ENCODE results near the gene SLC10A7. TPM values are rescaled to one million over a fixed set of nuclear protein-coding genes. Genes with fewer than 3 reads are reported as not detected.

Gene SLC10A7
- total RNA-seq (2021) (37.1 and 41.1 TPM in 2 replicates), Bru-seq, nascent RNA (percentile 93 among the genes with signal in this experiment), BruChase-seq, experiment 1, labeled RNA remaining after a 2-hour chase (percentile 86 among the genes with signal in this experiment), BruChase-seq, experiment 2, labeled RNA remaining after a 6-hour chase (percentile 70 among the genes with signal in this experiment)
- long read RNA-seq, transcript SLC10A7-201 (12 exons, 2,798 nt): major isoform, 8 of 35 reads
- long read RNA-seq, partial matches to known transcripts: 3 of 35 reads
- long read RNA-seq, other reads (novel, unspliced or antisense): 17 of 35 reads

- peak within 1 kb of the TSS; percentile 81 for H3K4me3 ChIP-seq (ENCODE audit: low read depth, low read length, poor library complexity, severe bottlenecking)
- no peak for TF ChIP-seq EZH2 (IDR thresholded peaks at IDR 0.05; ENCODE audit: borderline replicate concordance, low read depth, low read length, poor library complexity, severe bottlenecking)
- TF ChIP-seq, protein P1, sequence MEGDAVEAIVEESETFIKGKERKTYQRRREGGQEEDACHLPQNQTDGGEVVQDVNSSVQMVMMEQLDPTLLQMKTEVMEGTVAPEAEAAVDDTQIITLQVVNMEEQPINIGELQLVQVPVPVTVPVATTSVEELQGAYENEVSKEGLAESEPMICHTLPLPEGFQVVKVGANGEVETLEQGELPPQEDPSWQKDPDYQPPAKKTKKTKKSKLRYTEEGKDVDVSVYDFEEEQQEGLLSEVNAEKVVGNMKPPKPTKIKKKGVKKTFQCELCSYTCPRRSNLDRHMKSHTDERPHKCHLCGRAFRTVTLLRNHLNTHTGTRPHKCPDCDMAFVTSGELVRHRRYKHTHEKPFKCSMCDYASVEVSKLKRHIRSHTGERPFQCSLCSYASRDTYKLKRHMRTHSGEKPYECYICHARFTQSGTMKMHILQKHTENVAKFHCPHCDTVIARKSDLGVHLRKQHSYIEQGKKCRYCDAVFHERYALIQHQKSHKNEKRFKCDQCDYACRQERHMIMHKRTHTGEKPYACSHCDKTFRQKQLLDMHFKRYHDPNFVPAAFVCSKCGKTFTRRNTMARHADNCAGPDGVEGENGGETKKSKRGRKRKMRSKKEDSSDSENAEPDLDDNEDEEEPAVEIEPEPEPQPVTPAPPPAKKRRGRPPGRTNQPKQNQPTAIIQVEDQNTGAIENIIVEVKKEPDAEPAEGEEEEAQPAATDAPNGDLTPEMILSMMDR (conservative IDR thresholded peaks at IDR 0.05; ENCODE audit: low read depth, low read length): no peak
- no TSS peak for BruUV-seq (replicated peaks)
- no peaks in the 10 kb centered on the region for H3K9me3 ChIP-seq (ENCODE audit: low read depth, low read length, poor library complexity, severe bottlenecking)
- intact Hi-C loops (cut with micrococcal nuclease; ENCODE audit: unreplicated experiment): loop anchor here (2.0 to 10.0 kb wide), 4 partner anchors 29 to 393 kb away; partner anchors contain the start of gene POU4F2
- ChIA-PET CTCF (no interaction called here), POLR2A (ENCODE audit: low non-redundant PET) (interaction anchor here (0.5 kb wide), 1 partner anchor 374 kb away, joined by 3 read pairs; no protein-coding TSS in a partner anchor)
- H3K27ac ChIP-seq (ENCODE audit: low read depth, low read length, poor library complexity, severe bottlenecking): peak within 1 kb of the TSS; percentile 95
- no peaks in the 10 kb centered on the region for H3K27me3 ChIP-seq (replicated peaks; ENCODE audit: insufficient read depth, low read depth, low read length, poor library complexity)
- peak; percentile 88 for DNase-seq (ENCODE audit: low spot score)
- H3K36me3 ChIP-seq (ENCODE audit: insufficient read depth, low read length, poor library complexity, severe bottlenecking): peaks cover 4% of the 10 kb centered on the region
- peaks cover 22% of the 10 kb centered on the region for H3K4me1 ChIP-seq (ENCODE audit: insufficient read depth, low read length, poor library complexity, severe bottlenecking)
These were observed at the start of gene SLC10A7 for GRCh38 chr4:146521541-146522097. SLC10A7 (minus strand) TSS chr4:146521940; CDS start chr4:146521717, 223 bp downstream.

DNA sequence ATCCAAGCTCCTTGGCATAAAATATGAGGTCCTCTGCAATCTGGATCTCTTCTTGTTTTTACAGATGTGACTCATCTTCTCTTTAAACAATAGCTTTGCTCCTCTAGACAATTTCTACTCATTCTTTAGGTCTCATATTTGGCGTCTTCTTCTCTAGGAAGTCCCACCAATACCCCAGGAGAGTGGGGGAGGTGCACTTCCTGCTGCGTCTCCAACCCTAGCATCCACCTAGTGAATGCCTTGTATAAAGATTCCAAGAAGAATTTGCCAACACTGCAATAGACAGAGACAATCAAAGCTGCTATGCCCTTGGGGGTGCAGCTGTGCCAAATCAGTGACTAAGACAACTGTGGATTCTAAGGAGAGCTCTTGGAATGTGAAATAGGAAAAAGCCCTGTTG, 45.7 kb upstream of the SLC10A7 start:
- intact Hi-C loops (cut with micrococcal nuclease; ENCODE audit: unreplicated experiment): no loop called here
- ChIA-PET POLR2A (ENCODE audit: low non-redundant PET) (no interaction called here), CTCF (interaction anchor here (0.7 kb wide), 1 partner anchor 18 kb away, joined by 3 read pairs; no protein-coding TSS in a partner anchor)
- DNase-seq (ENCODE audit: low spot score): peak; percentile 80
- Histone ChIP-seq H3K36me3 (ENCODE audit: insufficient read depth, low read length, poor library complexity, severe bottlenecking) (no peaks in the 10 kb centered on the region), H3K9me3 (ENCODE audit: low read depth, low read length, poor library complexity, severe bottlenecking) (no peaks in the 10 kb centered on the region), H3K4me1 (ENCODE audit: insufficient read depth, low read length, poor library complexity, severe bottlenecking) (peaks cover 13% of the 10 kb centered on the region), H3K27me3 (replicated peaks; ENCODE audit: insufficient read depth, low read depth, low read length, poor library complexity) (no peaks in the 10 kb centered on the region), H3K27ac (ENCODE audit: low read depth, low read length, poor library complexity, severe bottlenecking) (no peak overlapping the region), H3K4me3 (ENCODE audit: low read depth, low read length, poor library complexity, severe bottlenecking) (no peak overlapping the region)
- no TSS peak for BruUV-seq (replicated peaks)
- no peak for TF ChIP-seq EZH2 (IDR thresholded peaks at IDR 0.05; ENCODE audit: borderline replicate concordance, low read depth, low read length, poor library complexity, severe bottlenecking)
- TF ChIP-seq, protein P1 (conservative IDR thresholded peaks at IDR 0.05; ENCODE audit: low read depth, low read length): no peak

DNA sequence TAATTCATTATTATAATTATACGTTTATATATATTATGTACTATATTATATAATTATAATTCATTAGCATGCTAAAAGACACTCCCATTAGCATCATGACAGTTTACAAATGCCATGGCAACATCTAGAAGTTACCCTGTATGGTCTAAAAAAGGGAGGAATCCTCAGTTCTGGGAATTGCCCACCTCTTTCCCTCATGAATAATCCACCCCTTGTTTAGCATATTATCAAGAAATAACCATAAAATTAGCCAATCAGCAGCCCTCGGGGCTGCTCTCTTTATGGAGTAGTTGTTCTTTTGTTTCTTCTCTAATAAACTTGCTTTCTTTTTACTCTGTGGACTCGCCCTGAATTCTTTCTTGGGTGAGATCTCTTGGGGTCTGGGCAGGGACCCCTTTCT, 42.8 kb upstream of the SLC10A7 start:
- H3K4me1 ChIP-seq (ENCODE audit: insufficient read depth, low read length, poor library complexity, severe bottlenecking): peaks cover 22% of the 10 kb centered on the region
- no peaks in the 10 kb centered on the region for H3K36me3 ChIP-seq (ENCODE audit: insufficient read depth, low read length, poor library complexity, severe bottlenecking)
- no peak overlapping the region for H3K27ac ChIP-seq (ENCODE audit: low read depth, low read length, poor library complexity, severe bottlenecking)
- BruUV-seq (replicated peaks): no TSS peak
- ChIA-PET CTCF (no interaction called here), POLR2A (ENCODE audit: low non-redundant PET) (no interaction called here)
- TF ChIP-seq, protein P1 (conservative IDR thresholded peaks at IDR 0.05; ENCODE audit: low read depth, low read length): no peak
- no peak for TF ChIP-seq EZH2 (IDR thresholded peaks at IDR 0.05; ENCODE audit: borderline replicate concordance, low read depth, low read length, poor library complexity, severe bottlenecking)
- H3K9me3 ChIP-seq (ENCODE audit: low read depth, low read length, poor library complexity, severe bottlenecking): no peaks in the 10 kb centered on the region
- intact Hi-C loops (cut with micrococcal nuclease; ENCODE audit: unreplicated experiment): no loop called here
- DNase-seq (ENCODE audit: low spot score): no peak
- H3K4me3 ChIP-seq (ENCODE audit: low read depth, low read length, poor library complexity, severe bottlenecking): no peak overlapping the region
- no peaks in the 10 kb centered on the region for H3K27me3 ChIP-seq (replicated peaks; ENCODE audit: insufficient read depth, low read depth, low read length, poor library complexity)
